Testis (tissue), 2 donors: ENCODE measurements around the gene RTL10.

Experiments
- POLR2A ChIP-seq: fragments of 450-650 bp; IDR thresholded peaks from one replicate; pipeline ENCODE4 v1.6.1; 2017; ENCODE audit warnings: antibody characterized with exemption, mild to moderate bottlenecking, moderate library complexity
- TF ChIP-seq, protein P1 (sequence below), 3 experiments: fragments of 450-650 bp in 2 of 3; fragments of 200-600 bp in 1 of 3; sonication (generic) in 1 of 3; IDR thresholded peaks; one replicate each; pipeline ENCODE4 v1.5.1; 2016 to 2019; ENCODE audit warnings: antibody characterized with exemption in 3 of 3, mild to moderate bottlenecking in 2 of 3, moderate library complexity in 1 of 3

DNA sequence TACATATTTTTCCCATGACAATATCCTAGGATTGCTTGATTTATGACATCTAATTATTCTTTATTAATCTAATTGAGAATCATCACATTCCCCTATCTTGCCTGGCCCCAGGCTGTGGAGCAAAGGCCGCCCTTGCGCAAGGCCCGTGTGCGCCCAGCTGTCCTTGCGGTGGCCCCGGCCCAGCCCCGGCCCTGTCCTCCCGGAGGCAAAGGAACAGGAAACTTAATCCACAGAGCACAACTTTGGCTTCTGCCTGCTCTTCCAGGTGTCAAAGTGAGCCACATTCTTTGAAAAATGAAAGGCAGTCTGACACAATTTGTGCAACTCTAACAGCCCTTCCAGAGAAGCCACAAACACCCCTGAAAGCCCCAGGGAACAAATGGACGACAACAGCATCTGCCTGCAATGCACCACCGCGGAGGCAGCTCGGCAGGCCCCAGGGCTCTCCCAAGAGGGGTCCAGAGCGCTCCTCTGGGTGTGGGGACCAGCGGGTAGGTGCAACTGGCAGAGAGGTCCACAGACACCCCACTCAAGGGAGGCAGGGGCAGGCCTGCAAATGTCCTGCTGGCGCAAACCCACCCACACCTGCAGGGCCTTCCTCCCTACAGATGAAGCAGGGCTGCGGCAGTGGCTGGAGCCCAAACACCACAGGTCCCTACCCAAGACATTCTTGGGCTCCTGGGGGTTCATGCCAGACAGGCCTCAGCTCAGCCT is 30.3 kb downstream of the RTL10 start:
- TF ChIP-seq, protein P1, sequence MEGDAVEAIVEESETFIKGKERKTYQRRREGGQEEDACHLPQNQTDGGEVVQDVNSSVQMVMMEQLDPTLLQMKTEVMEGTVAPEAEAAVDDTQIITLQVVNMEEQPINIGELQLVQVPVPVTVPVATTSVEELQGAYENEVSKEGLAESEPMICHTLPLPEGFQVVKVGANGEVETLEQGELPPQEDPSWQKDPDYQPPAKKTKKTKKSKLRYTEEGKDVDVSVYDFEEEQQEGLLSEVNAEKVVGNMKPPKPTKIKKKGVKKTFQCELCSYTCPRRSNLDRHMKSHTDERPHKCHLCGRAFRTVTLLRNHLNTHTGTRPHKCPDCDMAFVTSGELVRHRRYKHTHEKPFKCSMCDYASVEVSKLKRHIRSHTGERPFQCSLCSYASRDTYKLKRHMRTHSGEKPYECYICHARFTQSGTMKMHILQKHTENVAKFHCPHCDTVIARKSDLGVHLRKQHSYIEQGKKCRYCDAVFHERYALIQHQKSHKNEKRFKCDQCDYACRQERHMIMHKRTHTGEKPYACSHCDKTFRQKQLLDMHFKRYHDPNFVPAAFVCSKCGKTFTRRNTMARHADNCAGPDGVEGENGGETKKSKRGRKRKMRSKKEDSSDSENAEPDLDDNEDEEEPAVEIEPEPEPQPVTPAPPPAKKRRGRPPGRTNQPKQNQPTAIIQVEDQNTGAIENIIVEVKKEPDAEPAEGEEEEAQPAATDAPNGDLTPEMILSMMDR (IDR thresholded peaks at IDR 0.05) = no peak
- TF ChIP-seq POLR2A = no peak
